HepG2 (cell line): ENCODE measurements around the gene RHBDL3. TPM values are rescaled to one million over a fixed set of nuclear protein-coding genes. Genes with fewer than 3 reads are reported as not detected.

Source experiments
- DR1 ChIP-seq: sonication (generic); formaldehyde crosslinking; IDR thresholded peaks from 2 replicates; pipeline ENCODE4 v1.8.0; 2021; ENCODE audit warnings: mild to moderate bottlenecking, missing genetic modification reagents, inconsistent platforms
- E2F5 ChIP-seq: sonication (generic); formaldehyde crosslinking; conservative IDR thresholded peaks from 2 replicates; pipeline ENCODE4 v1.4.0; 2020; ENCODE audit warnings: missing genetic modification reagents
- ERF ChIP-seq: IDR thresholded peaks from 2 replicates; pipeline ENCODE4 v1.6.1; 2018; ENCODE audit warnings: missing biosample characterization, missing genetic modification reagents
- HBP1 ChIP-seq: IDR thresholded peaks from 2 replicates; pipeline ENCODE4 v1.6.1; 2016; ENCODE audit warnings: low read depth, control low read depth
- MLXIP ChIP-seq: sonication (generic); formaldehyde crosslinking; IDR thresholded peaks from 2 replicates; pipeline ENCODE4 v1.9.0; 2021; ENCODE audit warnings: missing genetic modification reagents, borderline replicate concordance
- RNF219 ChIP-seq: sonication (generic); formaldehyde crosslinking; IDR thresholded peaks from 2 replicates; pipeline ENCODE4 v1.5.0; 2020; ENCODE audit warnings: mild to moderate bottlenecking, missing genetic modification reagents
- SP4 ChIP-seq: sonication (generic); formaldehyde crosslinking; IDR thresholded peaks from 2 replicates; pipeline ENCODE4 v1.8.1; 2023; ENCODE audit warnings: mild to moderate bottlenecking, missing genetic modification reagents
- XBP1 ChIP-seq: sonication (generic); formaldehyde crosslinking; IDR thresholded peaks from 2 replicates; pipeline ENCODE4 v1.5.0; 2020; ENCODE audit warnings: missing genetic modification reagents
- XRCC5 ChIP-seq: fragments of 200-400 bp; formaldehyde crosslinking; optimal IDR thresholded peaks from 2 replicates; pipeline ENCODE3; 2017; ENCODE audit warnings: mild to moderate bottlenecking, low read length
- ZFAT ChIP-seq: sonication (generic); formaldehyde crosslinking; conservative IDR thresholded peaks from 2 replicates; pipeline ENCODE4 v1.8.1; 2023; ENCODE audit warnings: missing genetic modification reagents, inconsistent platforms
- ZNF12 ChIP-seq: sonication (generic); formaldehyde crosslinking; IDR thresholded peaks from 2 replicates; pipeline ENCODE4 v1.5.0; 2020; ENCODE audit warnings: missing genetic modification reagents
- ZNF333 ChIP-seq: sonication (generic); formaldehyde crosslinking; IDR thresholded peaks from 2 replicates; pipeline ENCODE4 v1.4.0; 2020; ENCODE audit warnings: mild to moderate bottlenecking, missing genetic modification reagents, borderline replicate concordance
- ZNF512B ChIP-seq: sonication (generic); formaldehyde crosslinking; IDR thresholded peaks from 2 replicates; pipeline ENCODE4 v1.5.1; 2020; ENCODE audit warnings: missing genetic modification reagents, mild to moderate bottlenecking, borderline replicate concordance
- ZNF614 ChIP-seq: IDR thresholded peaks from 2 replicates; pipeline ENCODE4 v1.6.1; 2018; ENCODE audit warnings: missing biosample characterization, missing genetic modification reagents, inconsistent platforms, borderline replicate concordance
- ZNF670 ChIP-seq: sonication (generic); formaldehyde crosslinking; IDR thresholded peaks from 2 replicates; pipeline ENCODE4 v1.8.0; 2022; ENCODE audit warnings: mild to moderate bottlenecking, missing genetic modification reagents, borderline replicate concordance
- ZSCAN5A ChIP-seq: sonication (generic); formaldehyde crosslinking; IDR thresholded peaks from 2 replicates; pipeline ENCODE4 v1.8.0; 2022; ENCODE audit warnings: mild to moderate bottlenecking, missing genetic modification reagents, borderline replicate concordance
- polyA plus RNA-seq, 8 experiments: library from polyadenylated mRNA; depleted of rRNA in 3 of 8; stranded (reverse) in 7 of 8; unstranded in 1 of 8; fragments of >200 nt; fragmentation: Illumina TruSeq in 4 of 8; extraction: Trizol in 4 of 8; gene quantifications; 2 replicates each; pipeline versions ENCODE4 v1.2.1 to v1.2.3, GENCODE V29; 2011 to 2016; ENCODE audit warnings: low read depth in 4 of 8, missing spikeins in 1 of 8, mixed read lengths in 1 of 8; ENCODE audit not compliant: insufficient read depth in 1 of 8
- total RNA-seq, 5 experiments: library from RNA; depleted of rRNA; stranded (reverse); fragments of >200 nt; fragmentation: Illumina TruSeq; extraction: Trizol; gene quantifications; 2 replicates each; pipeline ENCODE4 v1.2.3, GENCODE V29; 2016; ENCODE audit warnings: low read depth in 1 of 5

Gene RHBDL3
- total and polyA plus RNA-seq, 2 of the 13 experiments (the other 11 are each of a cell fraction or from before 2014, with no cell fraction given) = 0.09 TPM; not detected in 1

GRCh38 chr17:32341857-32342602 is 76.4 kb downstream of the RHBDL3 start, which contains the start of gene C17orf75 (continued):
- no peak for TF ChIP-seq XBP1
- TF ChIP-seq ZSCAN5A = 0 out of 2 replicates have a peak, but pooled peaks have one; percentile 61
- peak; percentile 94 for TF ChIP-seq HBP1 (CRISPR knock-in tag)
- TF ChIP-seq XRCC5 = peak; percentile 99
- peak; percentile 98 for TF ChIP-seq ZNF512B
- TF ChIP-seq ZNF12 (CRISPR knock-in tag) = peak; percentile 86
- TF ChIP-seq ERF (CRISPR knock-in tag) = peak; percentile 87; the same call in 1 of the 2 replicates
- TF ChIP-seq ZFAT (CRISPR knock-in tag) = no peak
- TF ChIP-seq DR1 (CRISPR knock-in tag) = peak; percentile 70; the same call in 1 of the 2 replicates
- peak; percentile 45; the same call in 1 of the 2 replicates for TF ChIP-seq ZNF333
- TF ChIP-seq MLXIP = no peak
- peak; percentile 83; the same call in 1 of the 2 replicates for TF ChIP-seq ZNF614 (CRISPR knock-in tag)
- TF ChIP-seq SP4 (CRISPR knock-in tag) = peak; percentile 68; the same call in 1 of the 2 replicates
- 0 out of 2 replicates have a peak, but pooled peaks have one; percentile 27 for TF ChIP-seq E2F5
- TF ChIP-seq RNF219 = no peak
- TF ChIP-seq ZNF670 (CRISPR knock-in tag) = peak; percentile 74; the same call in 1 of the 2 replicates
